Measurements from ENCODE around the gene ZCWPW2.

ZCWPW2 gene

DNA sequence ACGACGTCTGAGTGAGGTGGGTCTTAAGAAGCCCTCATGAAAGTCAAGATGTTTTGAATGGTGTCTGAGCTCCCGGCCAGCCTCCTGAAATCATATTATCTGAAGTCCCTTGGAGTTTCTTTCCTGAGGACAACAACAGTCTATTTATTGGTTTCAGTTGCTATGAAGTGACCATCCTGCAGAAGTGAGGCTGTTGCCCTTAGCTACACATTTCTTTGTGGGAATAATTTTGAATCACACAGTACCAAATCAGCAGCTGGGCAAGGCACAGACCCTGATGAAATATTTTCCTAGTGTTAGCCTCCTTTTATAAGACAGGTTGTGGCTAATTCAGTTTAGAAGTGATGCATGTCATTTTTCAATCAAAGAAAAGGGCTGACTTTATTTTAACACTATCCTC is 220.8 kb downstream of the ZCWPW2 start:
- no peak for DNase-seq (ENCODE audit: extremely low read depth in 1 of 2, low read depth in 1 of 2)

DNA sequence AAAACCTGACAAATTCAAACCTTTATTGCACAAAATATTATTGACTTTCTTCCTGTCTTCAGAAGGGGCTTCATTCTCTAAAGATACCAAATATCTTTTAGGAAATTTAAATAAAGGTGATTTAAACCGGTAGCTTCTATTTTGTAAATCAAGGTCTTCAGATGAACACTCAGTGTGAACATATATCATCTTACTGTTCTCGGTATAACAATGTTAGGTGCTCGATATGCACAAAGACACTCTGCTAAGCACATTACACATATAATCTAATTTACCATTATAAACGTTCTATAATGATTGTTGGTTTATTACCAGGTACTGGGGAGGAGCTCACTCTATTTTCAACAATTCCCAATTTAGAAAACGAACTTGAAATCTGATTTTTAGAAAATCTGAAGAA is 225.5 kb downstream of the ZCWPW2 start:
- no peak for DNase-seq (ENCODE audit: extremely low read depth in 1 of 2, low read depth in 1 of 2)

DNA sequence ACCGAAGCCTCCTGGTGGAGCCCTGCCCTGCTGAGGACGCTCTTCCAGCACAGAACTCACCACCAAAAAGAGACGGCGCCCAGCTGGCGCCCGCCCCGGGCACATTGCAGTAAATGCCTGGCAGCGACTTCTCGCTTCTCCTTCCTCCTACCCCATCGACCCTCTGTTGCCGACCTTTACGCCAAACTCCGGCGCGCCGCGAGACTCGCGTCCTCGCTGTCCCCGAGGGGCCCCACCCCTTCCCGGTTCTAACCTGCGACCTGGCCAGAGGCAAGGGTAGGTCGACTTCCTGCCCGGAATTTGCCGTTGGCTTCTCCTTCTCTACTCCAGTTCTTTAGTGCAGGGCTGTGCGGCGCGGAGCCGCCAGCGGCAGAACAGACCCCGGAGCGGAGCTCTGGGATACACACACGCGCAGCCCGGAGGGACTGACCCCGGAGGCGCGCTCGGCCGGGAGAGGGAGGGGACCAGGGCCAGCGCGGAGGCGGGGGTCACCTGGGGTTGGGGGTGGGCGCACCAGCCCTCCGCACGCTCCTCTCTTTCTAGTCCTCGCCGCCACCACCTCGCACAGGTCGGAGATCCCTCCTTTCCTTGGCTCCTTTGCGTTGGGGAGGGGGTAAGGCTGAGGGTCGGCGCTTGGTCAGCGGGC is 226.7 kb downstream of the ZCWPW2 start:
- DNase-seq (ENCODE audit: extremely low read depth in 1 of 2, low read depth in 1 of 2): no peak
